Measurements from ENCODE around the gene POLR1G.

GRCh38 chr19:45404557-45405434, 1.6 kb upstream of the POLR1G start, which contains the start of gene PPP1R13L:
- TF ChIP-seq EZH2phosphoT487 (IDR thresholded peaks at IDR 0.05; ENCODE audit: borderline replicate concordance) (no peak), CTCF (conservative IDR thresholded peaks at IDR 0.05; ENCODE audit: low read length) (no peak)

Measured in Loucy (cell line).